GM12875 (cell line): ENCODE measurements around the gene AMBP.

Source experiments
- H3K4me3 ChIP-seq: one replicate; pipeline ENCODE4 v1.5.1; 2011; ENCODE audit warnings: low read depth, low read length, control low read depth
- CTCF ChIP-seq: IDR thresholded peaks from 2 replicates; pipeline ENCODE4 v1.5.1; 2011; ENCODE audit warnings: low read depth, mild to moderate bottlenecking, control low read depth, inconsistent platforms, low read length, moderate library complexity, borderline replicate concordance; ENCODE audit not compliant: insufficient read depth

The AMBP gene

GRCh38 chr9:114093761-114094505 lies 15.8 kb upstream of the AMBP start:
- no peak for TF ChIP-seq CTCF

GRCh38 chr9:114093031-114093471 lies 15.0 kb upstream of the AMBP start:
- no peak overlapping the region for H3K4me3 ChIP-seq
- TF ChIP-seq CTCF, result no peak

More at GRCh38 chr9:114093761-114094505, 15.8 kb upstream of the AMBP start:
- no peak overlapping the region for H3K4me3 ChIP-seq

- no peak for TF ChIP-seq CTCF
- no peak overlapping the region for H3K4me3 ChIP-seq
Observed at GRCh38 chr9:114092336-114092735, 14.2 kb upstream of the AMBP start.

- H3K4me3 ChIP-seq, result no peak overlapping the region
- no peak for TF ChIP-seq CTCF
Observed at GRCh38 chr9:114091711-114092110, 13.6 kb upstream of the AMBP start.

GRCh38 chr9:114090798-114091197 lies 12.7 kb upstream of the AMBP start:
- TF ChIP-seq CTCF, result no peak
- no peak overlapping the region for H3K4me3 ChIP-seq

- no peak overlapping the region for H3K4me3 ChIP-seq
- no peak for TF ChIP-seq CTCF
Observed at GRCh38 chr9:114089206-114089840, 11.2 kb upstream of the AMBP start.
